GM18861 (cell line): Measurements from ENCODE around the gene LY6G5B.

Source experiments
- ATAC-seq: cut with Tn5 transposase; IDR thresholded peaks from one replicate; pipeline ENCODE4 v1.9.1; 2021; ENCODE audit not compliant: unreplicated experiment

The LY6G5B gene

DNA sequence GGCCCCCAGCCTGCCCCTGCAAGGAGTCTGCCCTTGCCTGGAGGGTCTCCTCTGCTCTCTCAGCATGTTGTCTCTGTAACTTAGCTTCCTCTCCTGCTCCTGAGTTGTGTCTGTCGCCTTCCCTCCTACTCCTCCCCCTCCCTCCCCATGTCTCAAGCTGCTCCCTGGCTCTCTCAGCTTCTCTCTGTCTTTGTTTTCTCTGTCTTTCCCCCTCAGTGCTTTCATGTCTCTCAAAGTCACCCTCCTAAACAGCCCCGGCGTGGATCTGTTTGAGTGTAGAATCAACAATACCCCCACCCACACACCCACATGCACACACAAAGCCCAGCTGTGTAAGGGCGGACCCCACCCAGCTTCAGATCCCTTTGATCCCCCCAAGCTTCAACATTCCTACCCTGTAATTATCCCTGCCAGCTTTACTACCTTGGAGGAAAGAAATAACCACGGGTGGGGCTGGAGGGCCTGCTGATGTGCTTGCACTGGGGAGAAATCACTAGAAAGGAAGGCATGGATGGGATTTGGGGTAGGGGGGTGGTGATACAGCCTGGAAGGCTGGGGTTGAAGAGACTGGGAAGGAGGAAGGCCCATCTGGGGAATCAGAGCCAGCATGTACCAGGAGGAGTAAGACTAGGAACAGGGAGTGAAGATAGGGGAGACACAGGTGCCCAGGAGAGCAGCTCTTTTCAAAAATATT is 44.4 kb downstream of the LY6G5B start:
- ATAC-seq = no peak

- no peak for ATAC-seq
Observed at GRCh38 chr6:31715022-31715958, 45.5 kb downstream of the LY6G5B start, which contains the start of gene LY6G6D. Gene LY6G6D (plus strand): TSS chr6:31715348. CDS start chr6:31715356, 8 bp downstream.

- no peak for ATAC-seq
Observed at GRCh38 chr6:31717499-31718222, 47.9 kb downstream of the LY6G5B start.

DNA sequence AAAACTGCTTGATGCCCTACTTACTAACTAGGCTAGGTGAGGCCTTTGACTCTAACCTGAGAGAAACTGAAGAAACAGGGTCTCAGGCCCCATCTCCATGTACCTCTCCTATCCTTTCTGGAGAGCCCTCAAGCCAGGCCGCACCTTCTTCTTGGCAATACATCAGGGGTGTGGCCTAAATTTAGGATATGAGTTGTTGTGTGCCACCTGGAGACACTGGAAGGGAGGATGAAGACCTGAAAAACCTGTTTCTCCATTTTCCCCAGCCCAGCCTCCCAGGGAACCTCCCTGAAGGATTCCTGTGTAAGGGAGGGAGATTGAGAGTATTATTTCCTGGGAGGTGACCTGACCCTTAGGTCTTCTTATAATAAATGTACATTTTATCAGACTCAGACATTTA is 48.5 kb downstream of the LY6G5B start:
- no peak for ATAC-seq

- no peak for ATAC-seq
Observed at GRCh38 chr6:31719001-31719400, 49.2 kb downstream of the LY6G5B start.

DNA sequence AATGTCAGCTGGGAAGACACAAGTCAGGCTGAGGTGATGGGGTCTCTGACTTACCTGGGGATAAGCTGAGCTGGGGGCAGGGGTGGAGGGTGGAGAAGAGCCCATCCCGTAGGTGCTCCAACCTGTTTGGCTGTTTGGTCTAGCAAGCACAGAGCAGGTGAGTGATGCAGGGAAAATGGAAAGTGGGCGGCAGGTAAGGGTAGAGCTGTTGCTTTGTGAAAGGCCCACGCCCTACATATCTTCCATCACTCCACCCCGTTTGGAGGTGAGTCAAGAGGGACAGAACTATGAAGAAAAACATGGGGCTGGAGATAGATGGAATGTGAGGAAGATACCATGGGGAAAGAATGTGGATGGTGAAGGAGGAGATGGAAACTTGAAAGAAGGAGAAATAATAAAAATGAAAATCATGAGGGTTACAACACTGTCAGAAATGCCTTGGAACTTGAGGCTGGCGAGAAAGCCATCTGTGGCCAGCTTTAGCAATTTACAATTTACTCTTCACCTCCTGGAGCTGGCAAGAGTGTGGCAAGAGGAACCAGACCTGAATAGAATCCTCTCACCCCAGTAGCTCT is 50.5 kb downstream of the LY6G5B start:
- no peak for ATAC-seq

DNA sequence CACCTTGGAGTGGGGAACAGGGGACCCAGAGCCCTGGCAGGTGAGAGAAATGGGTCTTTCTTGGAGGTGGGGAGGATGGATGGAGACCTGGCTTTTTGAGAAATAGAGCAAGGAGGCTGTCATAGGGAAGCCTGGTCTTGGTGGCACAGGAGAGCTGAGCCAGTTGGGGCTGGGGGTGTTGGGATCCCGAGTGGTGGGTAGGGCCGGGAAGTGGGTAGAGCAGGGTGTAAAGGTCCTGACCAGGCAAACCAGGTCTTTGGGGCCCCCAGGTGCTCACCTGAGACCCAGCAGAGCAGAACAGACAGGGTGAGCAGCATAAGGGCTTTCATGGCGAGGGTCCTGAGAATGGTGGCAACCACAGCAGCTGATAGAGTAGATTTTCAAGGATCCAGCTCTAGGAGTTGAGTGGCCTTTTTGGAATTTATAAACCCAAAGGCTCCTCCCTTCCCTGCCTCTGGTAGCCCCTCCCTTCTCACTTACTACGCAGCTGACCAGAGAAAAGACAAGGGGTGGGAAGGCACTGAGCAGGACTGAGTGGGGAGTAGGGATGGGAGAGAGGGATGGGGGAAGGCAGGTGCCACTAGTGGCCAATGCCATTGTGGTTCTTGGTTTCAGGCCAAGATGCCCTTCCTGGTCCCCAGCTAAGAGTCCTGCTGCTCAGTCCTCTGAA is 51.7 kb downstream of the LY6G5B start, which contains the start of gene LY6G6C:
Gene LY6G6C (minus strand): TSS at position 396 of the 670 bp plus-strand sequence. CDS start 67 bp downstream, at position 329.
- ATAC-seq = no peak

DNA sequence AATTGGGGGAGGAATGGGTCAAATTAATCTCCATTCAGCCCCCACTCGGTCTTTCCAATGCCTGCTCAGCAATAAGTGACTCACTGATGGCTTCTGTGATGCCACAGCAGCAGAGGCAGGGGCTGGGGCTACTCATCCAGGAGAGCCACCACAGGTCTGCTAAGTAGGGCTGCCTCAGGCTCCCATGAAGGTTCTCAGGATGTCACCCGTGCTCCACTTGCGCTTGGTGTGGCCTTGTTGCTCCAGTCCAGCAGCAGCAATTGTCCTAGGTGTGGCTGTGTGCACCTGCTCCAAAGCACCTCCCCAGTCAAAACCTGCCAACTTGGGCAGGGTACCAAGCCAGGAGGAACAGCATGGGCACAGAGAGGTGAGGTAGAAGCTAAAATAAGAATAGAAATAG is 52.4 kb downstream of the LY6G5B start:
- no peak for ATAC-seq
